ENCODE measurements around the gene ASTL.

DNA sequence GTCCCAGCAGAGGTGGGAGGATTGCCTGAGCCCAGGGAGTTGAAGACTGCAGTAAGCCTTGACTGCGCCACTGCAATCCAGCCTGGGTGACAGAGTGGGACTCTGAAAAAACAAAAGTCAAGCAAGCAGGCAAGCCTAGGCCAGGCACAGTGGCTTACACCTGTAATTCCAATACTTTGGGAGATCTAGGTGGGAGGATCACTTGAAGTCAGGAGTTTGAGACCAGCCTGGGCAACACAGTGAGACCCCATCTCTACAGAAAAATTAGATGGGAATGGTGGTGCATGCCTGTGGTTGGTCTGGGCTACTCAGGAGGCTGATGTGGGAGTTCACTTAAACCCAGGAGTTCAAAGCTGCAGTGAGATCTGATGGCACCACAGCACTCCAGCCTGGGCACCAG lies 41.7 kb upstream of the ASTL start:
- TF ChIP-seq EZH2phosphoT487 (IDR thresholded peaks at IDR 0.05; ENCODE audit: insufficient read depth, low read depth) (no peak), EZH2 (IDR thresholded peaks at IDR 0.05; ENCODE audit: insufficient read depth, poor library complexity, severe bottlenecking) (no peak)

All from GM23248 (cell line).